GM20000 (cell line): ENCODE data around the gene TAF8.

Experiments used
- DNase-seq: peaks from one replicate; pipeline ENCODE4 v3.0.0; 2012; ENCODE audit warnings: low spot score
- CTCF ChIP-seq: IDR thresholded peaks from 2 replicates; pipeline ENCODE4 v1.5.1; 2012; ENCODE audit warnings: mild to moderate bottlenecking, control low read depth; ENCODE audit errors: extremely low read depth, missing control alignments

The TAF8 gene

GRCh38 chr6:42068872-42069522 is 18.7 kb downstream of the TAF8 start:
- TF ChIP-seq CTCF, result no peak
- no peak for DNase-seq

GRCh38 chr6:42071881-42072583 is 21.7 kb downstream of the TAF8 start:
- no peak for TF ChIP-seq CTCF
- DNase-seq, result no peak

GRCh38 chr6:42073287-42073686 is 23.0 kb downstream of the TAF8 start:
- TF ChIP-seq CTCF, result no peak
- no peak for DNase-seq

- TF ChIP-seq CTCF, result peak; percentile 10
- peak; percentile 54 for DNase-seq
Observed at GRCh38 chr6:42075159-42075838, 25.0 kb downstream of the TAF8 start.

- DNase-seq, result no peak
Observed at GRCh38 chr6:42078386-42078785, 28.1 kb downstream of the TAF8 start.

GRCh38 chr6:42079941-42080464 is 29.7 kb downstream of the TAF8 start:
- TF ChIP-seq CTCF, result no peak
- DNase-seq, result no peak

More at GRCh38 chr6:42078386-42078785, 28.1 kb downstream of the TAF8 start:
- no peak for TF ChIP-seq CTCF

GRCh38 chr6:42083530-42083929 is 33.2 kb downstream of the TAF8 start:
- no peak for DNase-seq
- no peak for TF ChIP-seq CTCF
